ENCODE measurements around the gene SLC22A17. TPM values are rescaled to one million over a fixed set of nuclear protein-coding genes. Genes with fewer than 3 reads are reported as not detected.

SLC22A17 gene
- polyA plus RNA-seq, 1 donor (not counting 4 experiments of a cell fraction or from before 2014, with no cell fraction given): 0.76 TPM

DNA sequence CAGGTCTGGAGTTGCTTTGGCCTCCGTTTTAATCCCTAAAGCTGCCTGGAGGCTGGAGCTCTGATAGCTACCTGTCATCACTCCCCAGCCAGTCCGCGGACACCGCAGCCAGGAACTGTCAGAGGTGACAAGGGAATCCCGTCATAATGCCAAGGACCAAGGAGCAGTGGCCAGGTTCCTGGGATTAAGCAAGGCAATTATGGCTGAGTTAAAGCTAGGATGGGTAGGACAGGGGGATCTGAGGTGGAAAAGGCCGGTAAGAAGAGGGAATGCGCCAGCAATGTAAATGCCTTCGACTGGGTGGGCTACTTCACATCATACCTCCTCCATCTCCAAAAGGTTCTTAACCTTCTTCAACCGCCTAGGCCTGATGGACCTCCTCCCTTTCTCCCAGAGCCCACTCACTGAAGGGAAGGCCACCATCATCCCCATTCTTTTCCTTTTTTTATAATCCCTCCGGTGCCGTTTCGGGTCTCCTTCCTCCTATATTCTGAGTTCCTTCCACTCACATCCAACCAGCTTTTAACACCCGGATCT is 51.9 kb downstream of the SLC22A17 start:
- Histone ChIP-seq H3K4me3 (ENCODE audit: control insufficient read depth in 2 of 3, extremely low read depth in 1 of 3, insufficient read depth in 2 of 3, low read depth in 1 of 3, low read length in 3 of 3) (peak overlapping the region; percentile 45 to 94 (median 70)), H3K36me3 (ENCODE audit: control insufficient read depth in 2 of 2, extremely low read depth in 1 of 2, insufficient read depth in 2 of 2, low read length in 2 of 2) (no peaks in the 10 kb centered on the region), H3K9me3 (ENCODE audit: control insufficient read depth, low read depth, low read length) (no peaks in the 10 kb centered on the region), H3K27ac (ENCODE audit: control insufficient read depth, insufficient read depth, low read length) (peak overlapping the region; percentile 91), H3K9me1 (ENCODE audit: control insufficient read depth, extremely low read depth, insufficient read depth, low read length) (no peaks in the 10 kb centered on the region), H3K27me3 (ENCODE audit: control insufficient read depth, extremely low read depth, insufficient read depth, low read length) (no peaks in the 10 kb centered on the region), H3K4me2 (ENCODE audit: control insufficient read depth, extremely low read depth, insufficient read depth, low read depth, low read length) (peak overlapping the region; percentile 100), H2AFZ (ENCODE audit: control insufficient read depth, low read length) (peak overlapping the region; percentile 75), H3K4me1 (ENCODE audit: control insufficient read depth, extremely low read depth, insufficient read depth, low read length) (peaks cover 35% of the 10 kb centered on the region), H4K20me1 (ENCODE audit: control insufficient read depth, extremely low read depth, insufficient read depth, low read length) (no peaks in the 10 kb centered on the region), H3K79me2 (ENCODE audit: control insufficient read depth, insufficient read depth, low read length) (no peaks in the 10 kb centered on the region), H3K9ac (ENCODE audit: control insufficient read depth, extremely low read depth, insufficient read depth, low read length) (peak overlapping the region; percentile 89)
- FAIRE-seq (no peak), DNase-seq (ENCODE audit: low read depth, low spot score) (no peak)
- TF ChIP-seq, protein P1, sequence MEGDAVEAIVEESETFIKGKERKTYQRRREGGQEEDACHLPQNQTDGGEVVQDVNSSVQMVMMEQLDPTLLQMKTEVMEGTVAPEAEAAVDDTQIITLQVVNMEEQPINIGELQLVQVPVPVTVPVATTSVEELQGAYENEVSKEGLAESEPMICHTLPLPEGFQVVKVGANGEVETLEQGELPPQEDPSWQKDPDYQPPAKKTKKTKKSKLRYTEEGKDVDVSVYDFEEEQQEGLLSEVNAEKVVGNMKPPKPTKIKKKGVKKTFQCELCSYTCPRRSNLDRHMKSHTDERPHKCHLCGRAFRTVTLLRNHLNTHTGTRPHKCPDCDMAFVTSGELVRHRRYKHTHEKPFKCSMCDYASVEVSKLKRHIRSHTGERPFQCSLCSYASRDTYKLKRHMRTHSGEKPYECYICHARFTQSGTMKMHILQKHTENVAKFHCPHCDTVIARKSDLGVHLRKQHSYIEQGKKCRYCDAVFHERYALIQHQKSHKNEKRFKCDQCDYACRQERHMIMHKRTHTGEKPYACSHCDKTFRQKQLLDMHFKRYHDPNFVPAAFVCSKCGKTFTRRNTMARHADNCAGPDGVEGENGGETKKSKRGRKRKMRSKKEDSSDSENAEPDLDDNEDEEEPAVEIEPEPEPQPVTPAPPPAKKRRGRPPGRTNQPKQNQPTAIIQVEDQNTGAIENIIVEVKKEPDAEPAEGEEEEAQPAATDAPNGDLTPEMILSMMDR (optimal IDR thresholded peaks at IDR 0.05 in 1 of 3, IDR thresholded peaks at IDR 0.05 in 1 of 3, conservative IDR thresholded peaks at IDR 0.05 in 1 of 3; ENCODE audit: extremely low read depth in 1 of 3, insufficient read depth in 2 of 3, low read length in 3 of 3): no peak
- no peak for TF ChIP-seq EZH2 (IDR thresholded peaks at IDR 0.05; ENCODE audit: low read length)
- dilution Hi-C loops (cut with MboI; ENCODE audit: extremely low pct_ligation_motif_present, low sequenced_read_pairs): no loop called here

DNA sequence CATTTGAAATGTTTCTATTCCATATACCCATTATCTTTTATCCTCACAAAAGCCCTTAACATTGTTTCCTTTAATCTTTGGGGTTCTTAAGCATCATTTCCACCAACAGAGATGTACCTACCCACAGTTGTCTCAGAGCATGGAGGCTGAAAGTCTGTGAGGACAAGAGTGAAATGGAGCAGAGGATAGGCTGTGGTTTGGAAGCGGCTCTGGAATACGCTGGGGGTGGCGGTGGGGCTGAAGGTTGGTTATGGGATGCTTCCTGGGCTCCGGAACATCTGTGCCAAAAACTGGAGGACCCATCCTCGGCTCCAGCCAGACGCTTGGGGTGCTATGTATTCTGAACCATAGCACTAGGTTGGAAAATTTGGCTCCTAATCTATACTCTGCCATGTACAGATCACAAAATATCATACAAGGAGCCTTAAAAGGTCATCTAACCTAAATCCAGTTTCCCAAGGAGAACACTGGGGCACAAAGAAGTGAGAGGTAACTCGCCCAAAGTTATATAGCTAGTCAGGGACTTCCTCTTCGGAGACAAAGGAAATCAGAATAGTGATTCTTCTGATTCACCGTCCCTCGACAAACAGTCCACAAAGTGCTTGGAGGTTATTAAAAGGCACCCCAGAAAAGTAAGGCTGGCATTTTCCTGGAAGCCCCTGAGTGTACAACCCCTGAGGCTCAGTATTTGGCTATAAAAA is 52.6 kb downstream of the SLC22A17 start:
- Histone ChIP-seq H3K9me3 (ENCODE audit: control insufficient read depth, low read depth, low read length) (no peaks in the 10 kb centered on the region), H3K4me2 (ENCODE audit: control insufficient read depth, extremely low read depth, insufficient read depth, low read depth, low read length) (peak overlapping the region; percentile 100), H3K27me3 (ENCODE audit: control insufficient read depth, extremely low read depth, insufficient read depth, low read length) (no peaks in the 10 kb centered on the region), H3K9ac (ENCODE audit: control insufficient read depth, extremely low read depth, insufficient read depth, low read length) (peak overlapping the region; percentile 89), H3K9me1 (ENCODE audit: control insufficient read depth, extremely low read depth, insufficient read depth, low read length) (no peaks in the 10 kb centered on the region), H2AFZ (ENCODE audit: control insufficient read depth, low read length) (peak overlapping the region; percentile 75), H3K27ac (ENCODE audit: control insufficient read depth, insufficient read depth, low read length) (peak overlapping the region; percentile 91), H3K79me2 (ENCODE audit: control insufficient read depth, insufficient read depth, low read length) (no peaks in the 10 kb centered on the region), H4K20me1 (ENCODE audit: control insufficient read depth, extremely low read depth, insufficient read depth, low read length) (no peaks in the 10 kb centered on the region), H3K4me1 (ENCODE audit: control insufficient read depth, extremely low read depth, insufficient read depth, low read length) (peaks cover 35% of the 10 kb centered on the region), H3K4me3 (ENCODE audit: control insufficient read depth in 2 of 3, extremely low read depth in 1 of 3, insufficient read depth in 2 of 3, low read depth in 1 of 3, low read length in 3 of 3) (peak overlapping the region; percentile 45 to 94 (median 70)), H3K36me3 (ENCODE audit: control insufficient read depth in 2 of 2, extremely low read depth in 1 of 2, insufficient read depth in 2 of 2, low read length in 2 of 2) (no peaks in the 10 kb centered on the region)
- TF ChIP-seq EZH2 (IDR thresholded peaks at IDR 0.05; ENCODE audit: low read length): no peak
- TF ChIP-seq, protein P1 (optimal IDR thresholded peaks at IDR 0.05 in 1 of 3, IDR thresholded peaks at IDR 0.05 in 1 of 3, conservative IDR thresholded peaks at IDR 0.05 in 1 of 3; ENCODE audit: extremely low read depth in 1 of 3, insufficient read depth in 2 of 3, low read length in 3 of 3): no peak
- DNase-seq (ENCODE audit: low read depth, low spot score) (no peak), FAIRE-seq (no peak)
- dilution Hi-C loops (cut with MboI; ENCODE audit: extremely low pct_ligation_motif_present, low sequenced_read_pairs): no loop called here
